Gastroesophageal sphincter (tissue), 4 donors: Measurements from ENCODE around the gene AHR. TPM values are rescaled to one million over a fixed set of nuclear protein-coding genes. Genes with fewer than 3 reads are reported as not detected.

Experiments
- ATAC-seq: fragments of 150-250 bp; one replicate; pipeline ENCODE4 v1.9.1; 2016; ENCODE audit warnings: mild to moderate bottlenecking, moderate library complexity
- H3K27ac ChIP-seq, 4 donors: fragments of 200-600 bp; sonication (generic) in 3 of 4; 1 replicate in 3 of 4; 2 replicates in 1 of 4; pipeline ENCODE4 v1.5.1; 2016 to 2019
- H3K27me3 ChIP-seq: fragments of 200-600 bp; sonication (generic); one replicate; pipeline ENCODE4 v1.5.1; 2019
- H3K36me3 ChIP-seq, 2 donors: fragments of 200-600 bp; sonication (generic); one replicate each; pipeline ENCODE4 v1.5.1; 2019; ENCODE audit warnings: control low read depth in 1 of 2
- H3K4me1 ChIP-seq, 3 donors: fragments of 200-600 bp; sonication (generic); 1 replicate in 2 of 3; 2 replicates in 1 of 3; pipeline ENCODE4 v1.5.1; 2016 to 2019; ENCODE audit warnings: control low read depth in 2 of 3
- H3K4me3 ChIP-seq, 2 donors: fragments of 200-600 bp; sonication (generic); one replicate each; pipeline ENCODE4 v1.5.1; 2019; ENCODE audit warnings: mild to moderate bottlenecking in 1 of 2, moderate library complexity in 1 of 2
- H3K9me3 ChIP-seq, 3 donors: fragments of 200-600 bp; sonication (generic); one replicate each; pipeline ENCODE4 v1.5.1; 2017 to 2019; ENCODE audit warnings: control low read depth in 2 of 3
- CTCF ChIP-seq, 4 experiments: fragments of 200-600 bp in 2 of 4; fragments of 450-650 bp in 2 of 4; sonication (generic) in 1 of 4; IDR thresholded peaks; one replicate each; pipeline ENCODE4 v1.5.1; 2017 to 2019; ENCODE audit warnings: antibody characterized with exemption in 4 of 4, mild to moderate bottlenecking in 2 of 4, moderate library complexity in 2 of 4
- EP300 ChIP-seq: sonication (generic); formaldehyde crosslinking; IDR thresholded peaks from one replicate; pipeline ENCODE4 v1.6.1; 2017; ENCODE audit warnings: antibody characterized with exemption, mild to moderate bottlenecking
- POLR2A ChIP-seq, 2 donors: fragments of 450-650 bp; IDR thresholded peaks; one replicate each; pipeline ENCODE4 v1.6.1; 2017; ENCODE audit warnings: antibody characterized with exemption in 2 of 2, mild to moderate bottlenecking in 2 of 2, moderate library complexity in 1 of 2
- POLR2AphosphoS5 ChIP-seq: sonication (generic); formaldehyde crosslinking; IDR thresholded peaks from one replicate; pipeline ENCODE4 v1.6.1; 2017; ENCODE audit warnings: antibody characterized with exemption
- WGBS, 2 donors: methylation state at CpG; one replicate each; pipeline ENCODE4 v1.1.5; 2018; ENCODE audit warnings: low coverage in 1 of 2; 5-methylcytosine and 5-hydroxymethylcytosine counted together
- total RNA-seq, 4 donors: library from RNA; depleted of rRNA; stranded (reverse); fragments of >200 nt; gene quantifications; one replicate each; pipeline ENCODE4 v1.1.0, GENCODE V29; 2016

AHR gene
- total RNA-seq, 4 donors from 2014 or later, result 52.1 to 105 (median 83.9) TPM

GRCh38 chr7:17311194-17311593 is 12.7 kb downstream of the AHR start:
- Histone ChIP-seq H3K4me3 (no peak overlapping the region), H3K27ac (no peak overlapping the region)

GRCh38 chr7:17311952-17312351 is 13.5 kb downstream of the AHR start:
- TF ChIP-seq POLR2AphosphoS5 (no peak), POLR2A (IDR thresholded peaks at IDR 0.05) (no peak), EP300 (no peak), CTCF (IDR thresholded peaks at IDR 0.05) (no peak)
- WGBS, 2 donors, result 73 to 78% methylated on average over 1 to 3 of the region's 3 CpGs
- ATAC-seq, result no peak
- peak overlapping the region in 1 of 4 donors; percentile 19 for H3K27ac ChIP-seq
- H3K36me3 ChIP-seq, result peaks cover 0 to 20% of the 10 kb centered on the region in 2 donors
- H3K9me3 ChIP-seq, result no peaks in the 10 kb centered on the region
- H3K27me3 ChIP-seq, result no peaks in the 10 kb centered on the region
- H3K4me3 ChIP-seq, result no peak overlapping the region
- peaks cover 4 to 39% (median 5%) of the 10 kb centered on the region in 3 donors for H3K4me1 ChIP-seq

More at GRCh38 chr7:17311194-17311593, 12.7 kb downstream of the AHR start:
- H3K27me3 ChIP-seq, result no peaks in the 10 kb centered on the region
- H3K4me1 ChIP-seq, result peaks cover 9 to 39% (median 11%) of the 10 kb centered on the region in 3 donors
- WGBS, 2 donors, result 80 to 86% methylated on average over 4 of the region's 4 CpGs
- no peak for ATAC-seq
- H3K36me3 ChIP-seq, result peaks cover 0 to 20% of the 10 kb centered on the region in 2 donors
- TF ChIP-seq CTCF (IDR thresholded peaks at IDR 0.05), result no peak
- TF ChIP-seq POLR2A (IDR thresholded peaks at IDR 0.05), result no peak
- no peak for TF ChIP-seq POLR2AphosphoS5
- no peak for TF ChIP-seq EP300
- H3K9me3 ChIP-seq, result no peaks in the 10 kb centered on the region

- Histone ChIP-seq H3K36me3 (peaks cover 0 to 20% of the 10 kb centered on the region in 2 donors), H3K4me1 (peaks cover 3 to 38% (median 3%) of the 10 kb centered on the region in 3 donors), H3K27me3 (no peaks in the 10 kb centered on the region), H3K27ac (peak overlapping the region in 2 of 4 donors; percentile 15 to 23), H3K4me3 (no peak overlapping the region), H3K9me3 (no peaks in the 10 kb centered on the region)
- 90 to 100% methylated on average over 1 to 2 of the region's 2 CpGs for WGBS, 2 donors
- TF ChIP-seq POLR2AphosphoS5, result no peak
- no peak for TF ChIP-seq CTCF (IDR thresholded peaks at IDR 0.05)
- no peak for TF ChIP-seq EP300
- ATAC-seq, result no peak
Observed at GRCh38 chr7:17312641-17313040, 14.2 kb downstream of the AHR start.

DNA sequence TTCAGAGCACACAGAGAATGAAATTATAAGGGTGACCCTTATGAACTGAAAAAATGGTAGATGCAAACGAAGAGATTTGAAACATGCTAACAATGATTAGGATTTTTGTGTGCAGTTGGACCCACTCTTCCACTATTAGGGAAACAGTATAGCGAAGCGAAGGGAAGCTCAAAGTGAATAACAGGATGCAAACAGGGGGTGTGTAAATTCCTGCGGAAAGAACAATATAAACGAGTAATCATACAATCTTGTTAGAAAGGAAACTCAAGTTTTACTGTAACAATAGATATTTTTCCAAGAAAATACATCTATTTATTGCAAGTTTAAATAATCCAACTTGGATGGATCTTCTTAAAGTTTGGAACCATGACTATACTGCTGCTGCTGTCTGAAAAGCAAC is 14.7 kb downstream of the AHR start:
- Histone ChIP-seq H3K9me3 (no peaks in the 10 kb centered on the region), H3K36me3 (peaks cover 0 to 20% of the 10 kb centered on the region in 2 donors), H3K27ac (peak overlapping the region in 2 of 4 donors; percentile 15 to 23), H3K4me1 (peaks cover 3 to 38% (median 6%) of the 10 kb centered on the region in 3 donors), H3K27me3 (no peaks in the 10 kb centered on the region), H3K4me3 (no peak overlapping the region)
- ATAC-seq, result no peak
- TF ChIP-seq EP300, result no peak
- no peak for TF ChIP-seq POLR2AphosphoS5
- no peak for TF ChIP-seq CTCF (IDR thresholded peaks at IDR 0.05)
- no peak for TF ChIP-seq POLR2A (IDR thresholded peaks at IDR 0.05)
- WGBS, 2 donors, result 60 to 64% methylated on average over 5 of the region's 5 CpGs

DNA sequence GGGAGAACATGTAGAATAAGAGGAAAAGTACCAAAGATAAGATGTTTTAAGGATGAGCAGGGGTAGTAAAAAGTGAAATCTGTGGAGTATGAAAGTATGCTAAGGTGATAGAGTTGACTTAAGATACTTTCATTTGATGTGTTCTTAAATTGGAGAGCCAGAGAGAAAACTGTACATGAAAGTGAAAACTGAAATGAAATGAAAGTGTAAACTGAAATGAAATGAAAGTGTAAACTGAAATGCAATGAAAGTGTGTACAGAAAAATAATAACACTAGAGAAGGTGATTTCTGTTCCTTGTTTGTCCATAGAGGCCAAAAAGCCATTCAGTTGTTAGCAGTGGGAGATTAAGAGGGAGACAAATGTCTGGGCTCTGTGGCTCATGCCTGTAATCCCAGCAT is 17.5 kb downstream of the AHR start:
- Histone ChIP-seq H3K27ac (peak overlapping the region in 1 of 4 donors; percentile 13), H3K4me1 (peaks cover 6 to 61% (median 12%) of the 10 kb centered on the region in 3 donors), H3K27me3 (no peaks in the 10 kb centered on the region), H3K9me3 (no peaks in the 10 kb centered on the region), H3K36me3 (peaks cover 0 to 11% of the 10 kb centered on the region in 2 donors), H3K4me3 (no peak overlapping the region)
- no peak for TF ChIP-seq POLR2A (IDR thresholded peaks at IDR 0.05)
- TF ChIP-seq EP300, result no peak
- no peak for TF ChIP-seq POLR2AphosphoS5
- TF ChIP-seq CTCF (IDR thresholded peaks at IDR 0.05), result no peak
- ATAC-seq, result no peak
